Neural progenitor cell (in vitro differentiated cells): Measurements from ENCODE around the gene KLF9.

ENCODE experiments used
- CTCF ChIP-seq: fragments of 200-600 bp; sonication (generic); IDR thresholded peaks from 2 replicates; pipeline ENCODE4 v1.5.1; 2017; ENCODE audit warnings: antibody characterized with exemption, mild to moderate bottlenecking
- EZH2 ChIP-seq: fragments of 200-600 bp; sonication (generic); IDR thresholded peaks from 2 replicates; pipeline ENCODE4 v1.6.1; 2017; ENCODE audit warnings: antibody characterized with exemption, mild to moderate bottlenecking, moderate library complexity
- EZH2phosphoT487 ChIP-seq: fragments of 200-600 bp; sonication (generic); IDR thresholded peaks from 2 replicates; pipeline ENCODE4 v1.6.1; 2017; ENCODE audit warnings: antibody characterized with exemption

GRCh38 chr9:70374962-70375618 lies 39.4 kb downstream of the KLF9 start:
- TF ChIP-seq CTCF: no peak
- TF ChIP-seq EZH2: no peak
- TF ChIP-seq EZH2phosphoT487: no peak
